HEK293 (cell line): Measurements from ENCODE around the gene AKR7A3.

Experiments
- BCL11B ChIP-seq: fragments of 450-650 bp; formaldehyde crosslinking; IDR thresholded peaks from 2 replicates; pipeline ENCODE4 v1.5.1; 2016; ENCODE audit warnings: low read depth, missing biosample characterization, missing genetic modification characterization
- FEZF1 ChIP-seq: fragments of 450-650 bp; formaldehyde crosslinking; IDR thresholded peaks from 2 replicates; pipeline ENCODE4 v1.5.1; 2016; ENCODE audit warnings: missing biosample characterization, missing genetic modification characterization
- ZBTB8A ChIP-seq: fragments of 450-650 bp; formaldehyde crosslinking; IDR thresholded peaks from 2 replicates; pipeline ENCODE4 v1.5.1; 2016; ENCODE audit warnings: missing biosample characterization, missing genetic modification characterization
- ZIC2 ChIP-seq: fragments of 450-650 bp; formaldehyde crosslinking; IDR thresholded peaks from 2 replicates; pipeline ENCODE4 v1.5.1; 2016; ENCODE audit warnings: missing biosample characterization, missing genetic modification characterization
- ZNF112 ChIP-seq: fragments of 450-650 bp; formaldehyde crosslinking; IDR thresholded peaks from 2 replicates; pipeline ENCODE4 v1.5.0; 2017; ENCODE audit warnings: missing biosample characterization, missing genetic modification characterization
- ZNF132 ChIP-seq: fragments of 450-650 bp; formaldehyde crosslinking; IDR thresholded peaks from 2 replicates; pipeline ENCODE4 v1.5.1; 2017; ENCODE audit warnings: missing biosample characterization, missing genetic modification characterization, borderline replicate concordance
- ZNF211 ChIP-seq: fragments of 450-650 bp; formaldehyde crosslinking; IDR thresholded peaks from 2 replicates; pipeline ENCODE4 v1.5.1; 2016; ENCODE audit warnings: low read depth, missing biosample characterization, missing genetic modification characterization
- ZNF354C ChIP-seq: fragments of 450-650 bp; formaldehyde crosslinking; IDR thresholded peaks from 2 replicates; pipeline ENCODE4 v1.5.1; 2016; ENCODE audit warnings: missing biosample characterization, missing genetic modification characterization, low read depth, borderline replicate concordance
- ZNF473 ChIP-seq: fragments of 450-650 bp; formaldehyde crosslinking; IDR thresholded peaks from 2 replicates; pipeline ENCODE4 v1.5.1; 2017; ENCODE audit warnings: missing biosample characterization, missing genetic modification characterization
- ZNF555 ChIP-seq: fragments of 450-650 bp; formaldehyde crosslinking; conservative IDR thresholded peaks from 2 replicates; pipeline ENCODE4 v1.5.1; 2017; ENCODE audit warnings: missing biosample characterization, mild to moderate bottlenecking, missing genetic modification characterization, inconsistent platforms
- ZNF623 ChIP-seq: fragments of 450-650 bp; formaldehyde crosslinking; IDR thresholded peaks from 2 replicates; pipeline ENCODE4 v1.5.1; 2016; ENCODE audit warnings: missing biosample characterization, missing genetic modification characterization
- ZNF629 ChIP-seq: fragments of 450-650 bp; formaldehyde crosslinking; IDR thresholded peaks from 2 replicates; pipeline ENCODE4 v1.5.1; 2017; ENCODE audit warnings: missing biosample characterization, missing genetic modification characterization
- ZNF658 ChIP-seq: fragments of 450-650 bp; formaldehyde crosslinking; IDR thresholded peaks from 2 replicates; pipeline ENCODE4; 2016; ENCODE audit warnings: missing biosample characterization, missing genetic modification characterization
- ZNF707 ChIP-seq: fragments of 450-650 bp; formaldehyde crosslinking; IDR thresholded peaks from 2 replicates; pipeline ENCODE4 v1.5.1; 2016; ENCODE audit warnings: missing biosample characterization, missing genetic modification characterization
- ZNF785 ChIP-seq: fragments of 450-650 bp; formaldehyde crosslinking; IDR thresholded peaks from 2 replicates; pipeline ENCODE4 v1.5.1; 2016; ENCODE audit warnings: missing biosample characterization, missing genetic modification characterization
- TF ChIP-seq, protein P1 (sequence below): fragments of 450-650 bp; formaldehyde crosslinking; IDR thresholded peaks from 2 replicates; pipeline ENCODE4 v1.5.1; 2016; ENCODE audit warnings: missing biosample characterization, missing genetic modification characterization
- TF ChIP-seq, protein P2 (sequence below): fragments of 450-650 bp; formaldehyde crosslinking; IDR thresholded peaks from 2 replicates; pipeline ENCODE4 v1.5.1; 2016; ENCODE audit warnings: missing biosample characterization, missing genetic modification characterization, low read depth
- TF ChIP-seq, protein P3 (sequence below): fragments of 450-650 bp; formaldehyde crosslinking; IDR thresholded peaks from 2 replicates; pipeline ENCODE4 v1.5.1; 2016; ENCODE audit warnings: missing biosample characterization, missing genetic modification characterization
- TF ChIP-seq, protein P4 (sequence below): fragments of 450-650 bp; formaldehyde crosslinking; IDR thresholded peaks from 2 replicates; pipeline ENCODE4 v1.5.1; 2016; ENCODE audit warnings: missing biosample characterization, missing genetic modification characterization, borderline replicate concordance
- TF ChIP-seq, protein P5 (sequence below): fragments of 450-650 bp; formaldehyde crosslinking; IDR thresholded peaks from 2 replicates; pipeline ENCODE4 v1.5.1; 2016; ENCODE audit warnings: missing biosample characterization, missing genetic modification characterization

AKR7A3 gene

DNA sequence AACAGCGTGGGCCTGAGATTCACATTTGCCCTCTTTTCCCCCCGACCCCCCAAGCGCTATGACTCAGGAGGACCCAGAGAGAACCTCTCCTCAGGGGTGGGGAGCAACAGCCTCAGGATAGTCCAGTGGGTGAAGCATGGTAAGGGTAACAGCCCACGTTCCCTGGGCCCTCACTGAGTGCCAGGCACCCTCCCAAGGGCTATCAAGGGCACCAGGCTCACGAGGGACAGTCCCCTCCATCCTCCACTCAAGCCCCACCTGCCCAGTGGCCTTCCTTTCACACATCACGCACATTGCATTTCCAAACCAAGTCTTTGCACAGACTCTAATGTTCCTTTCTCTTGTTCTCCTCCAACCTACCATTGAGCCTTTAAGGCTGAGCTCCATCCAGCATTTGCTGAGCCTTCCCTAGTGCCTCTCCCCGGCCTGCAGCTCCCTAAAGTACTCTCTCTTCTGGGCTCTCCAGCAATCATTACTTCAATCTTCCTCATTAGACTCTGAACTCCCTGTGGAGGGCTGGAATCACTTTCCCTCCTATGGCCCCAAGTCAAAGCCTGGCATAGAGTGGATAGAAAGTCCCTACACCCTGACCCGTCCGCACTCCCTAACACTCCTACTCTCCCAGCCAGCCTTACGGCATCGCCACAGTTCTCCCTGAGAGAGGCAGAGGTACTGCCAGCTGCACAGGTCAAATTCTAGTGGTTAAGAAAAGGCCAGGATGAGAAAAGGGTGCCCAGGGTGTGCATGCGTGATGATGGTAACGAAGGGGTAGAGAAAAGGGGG lies 22.3 kb upstream of the AKR7A3 start (continued):
- no peak for TF ChIP-seq BCL11B
- TF ChIP-seq ZNF112 (tag by site-specific recombination): no peak
- TF ChIP-seq, protein P1, sequence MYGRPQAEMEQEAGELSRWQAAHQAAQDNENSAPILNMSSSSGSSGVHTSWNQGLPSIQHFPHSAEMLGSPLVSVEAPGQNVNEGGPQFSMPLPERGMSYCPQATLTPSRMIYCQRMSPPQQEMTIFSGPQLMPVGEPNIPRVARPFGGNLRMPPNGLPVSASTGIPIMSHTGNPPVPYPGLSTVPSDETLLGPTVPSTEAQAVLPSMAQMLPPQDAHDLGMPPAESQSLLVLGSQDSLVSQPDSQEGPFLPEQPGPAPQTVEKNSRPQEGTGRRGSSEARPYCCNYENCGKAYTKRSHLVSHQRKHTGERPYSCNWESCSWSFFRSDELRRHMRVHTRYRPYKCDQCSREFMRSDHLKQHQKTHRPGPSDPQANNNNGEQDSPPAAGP: no peak
- TF ChIP-seq ZNF623 (tag by site-specific recombination): no peak
- TF ChIP-seq, protein P2, sequence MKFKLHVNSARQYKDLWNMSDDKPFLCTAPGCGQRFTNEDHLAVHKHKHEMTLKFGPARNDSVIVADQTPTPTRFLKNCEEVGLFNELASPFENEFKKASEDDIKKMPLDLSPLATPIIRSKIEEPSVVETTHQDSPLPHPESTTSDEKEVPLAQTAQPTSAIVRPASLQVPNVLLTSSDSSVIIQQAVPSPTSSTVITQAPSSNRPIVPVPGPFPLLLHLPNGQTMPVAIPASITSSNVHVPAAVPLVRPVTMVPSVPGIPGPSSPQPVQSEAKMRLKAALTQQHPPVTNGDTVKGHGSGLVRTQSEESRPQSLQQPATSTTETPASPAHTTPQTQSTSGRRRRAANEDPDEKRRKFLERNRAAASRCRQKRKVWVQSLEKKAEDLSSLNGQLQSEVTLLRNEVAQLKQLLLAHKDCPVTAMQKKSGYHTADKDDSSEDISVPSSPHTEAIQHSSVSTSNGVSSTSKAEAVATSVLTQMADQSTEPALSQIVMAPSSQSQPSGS (tag by site-specific recombination): no peak
- no peak for TF ChIP-seq ZIC2 (tag by site-specific recombination)
- TF ChIP-seq, protein P3, sequence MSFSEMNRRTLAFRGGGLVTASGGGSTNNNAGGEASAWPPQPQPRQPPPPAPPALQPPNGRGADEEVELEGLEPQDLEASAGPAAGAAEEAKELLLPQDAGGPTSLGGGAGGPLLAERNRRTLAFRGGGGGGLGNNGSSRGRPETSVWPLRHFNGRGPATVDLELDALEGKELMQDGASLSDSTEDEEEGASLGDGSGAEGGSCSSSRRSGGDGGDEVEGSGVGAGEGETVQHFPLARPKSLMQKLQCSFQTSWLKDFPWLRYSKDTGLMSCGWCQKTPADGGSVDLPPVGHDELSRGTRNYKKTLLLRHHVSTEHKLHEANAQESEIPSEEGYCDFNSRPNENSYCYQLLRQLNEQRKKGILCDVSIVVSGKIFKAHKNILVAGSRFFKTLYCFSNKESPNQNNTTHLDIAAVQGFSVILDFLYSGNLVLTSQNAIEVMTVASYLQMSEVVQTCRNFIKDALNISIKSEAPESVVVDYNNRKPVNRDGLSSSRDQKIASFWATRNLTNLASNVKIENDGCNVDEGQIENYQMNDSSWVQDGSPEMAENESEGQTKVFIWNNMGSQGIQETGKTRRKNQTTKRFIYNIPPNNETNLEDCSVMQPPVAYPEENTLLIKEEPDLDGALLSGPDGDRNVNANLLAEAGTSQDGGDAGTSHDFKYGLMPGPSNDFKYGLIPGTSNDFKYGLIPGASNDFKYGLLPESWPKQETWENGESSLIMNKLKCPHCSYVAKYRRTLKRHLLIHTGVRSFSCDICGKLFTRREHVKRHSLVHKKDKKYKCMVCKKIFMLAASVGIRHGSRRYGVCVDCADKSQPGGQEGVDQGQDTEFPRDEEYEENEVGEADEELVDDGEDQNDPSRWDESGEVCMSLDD: no peak
- TF ChIP-seq ZNF354C (tag by site-specific recombination): no peak
- TF ChIP-seq, protein P4, sequence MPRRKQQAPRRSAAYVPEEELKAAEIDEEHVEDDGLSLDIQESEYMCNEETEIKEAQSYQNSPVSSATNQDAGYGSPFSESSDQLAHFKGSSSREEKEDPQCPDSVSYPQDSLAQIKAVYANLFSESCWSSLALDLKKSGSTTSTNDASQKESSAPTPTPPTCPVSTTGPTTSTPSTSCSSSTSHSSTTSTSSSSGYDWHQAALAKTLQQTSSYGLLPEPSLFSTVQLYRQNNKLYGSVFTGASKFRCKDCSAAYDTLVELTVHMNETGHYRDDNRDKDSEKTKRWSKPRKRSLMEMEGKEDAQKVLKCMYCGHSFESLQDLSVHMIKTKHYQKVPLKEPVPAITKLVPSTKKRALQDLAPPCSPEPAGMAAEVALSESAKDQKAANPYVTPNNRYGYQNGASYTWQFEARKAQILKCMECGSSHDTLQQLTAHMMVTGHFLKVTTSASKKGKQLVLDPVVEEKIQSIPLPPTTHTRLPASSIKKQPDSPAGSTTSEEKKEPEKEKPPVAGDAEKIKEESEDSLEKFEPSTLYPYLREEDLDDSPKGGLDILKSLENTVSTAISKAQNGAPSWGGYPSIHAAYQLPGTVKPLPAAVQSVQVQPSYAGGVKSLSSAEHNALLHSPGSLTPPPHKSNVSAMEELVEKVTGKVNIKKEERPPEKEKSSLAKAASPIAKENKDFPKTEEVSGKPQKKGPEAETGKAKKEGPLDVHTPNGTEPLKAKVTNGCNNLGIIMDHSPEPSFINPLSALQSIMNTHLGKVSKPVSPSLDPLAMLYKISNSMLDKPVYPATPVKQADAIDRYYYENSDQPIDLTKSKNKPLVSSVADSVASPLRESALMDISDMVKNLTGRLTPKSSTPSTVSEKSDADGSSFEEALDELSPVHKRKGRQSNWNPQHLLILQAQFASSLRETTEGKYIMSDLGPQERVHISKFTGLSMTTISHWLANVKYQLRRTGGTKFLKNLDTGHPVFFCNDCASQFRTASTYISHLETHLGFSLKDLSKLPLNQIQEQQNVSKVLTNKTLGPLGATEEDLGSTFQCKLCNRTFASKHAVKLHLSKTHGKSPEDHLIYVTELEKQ: no peak
- TF ChIP-seq ZNF473 (tag by site-specific recombination): no peak
- no peak for TF ChIP-seq FEZF1 (tag by site-specific recombination)
- peak; percentile 20; the same call in 1 of the 2 replicates for TF ChIP-seq ZBTB8A
- TF ChIP-seq ZNF629 (tag by site-specific recombination): no peak
- TF ChIP-seq ZNF707 (tag by site-specific recombination): no peak
- TF ChIP-seq ZNF658 (tag by site-specific recombination): no peak
- no peak for TF ChIP-seq ZNF785 (tag by site-specific recombination)
- TF ChIP-seq, protein P5, sequence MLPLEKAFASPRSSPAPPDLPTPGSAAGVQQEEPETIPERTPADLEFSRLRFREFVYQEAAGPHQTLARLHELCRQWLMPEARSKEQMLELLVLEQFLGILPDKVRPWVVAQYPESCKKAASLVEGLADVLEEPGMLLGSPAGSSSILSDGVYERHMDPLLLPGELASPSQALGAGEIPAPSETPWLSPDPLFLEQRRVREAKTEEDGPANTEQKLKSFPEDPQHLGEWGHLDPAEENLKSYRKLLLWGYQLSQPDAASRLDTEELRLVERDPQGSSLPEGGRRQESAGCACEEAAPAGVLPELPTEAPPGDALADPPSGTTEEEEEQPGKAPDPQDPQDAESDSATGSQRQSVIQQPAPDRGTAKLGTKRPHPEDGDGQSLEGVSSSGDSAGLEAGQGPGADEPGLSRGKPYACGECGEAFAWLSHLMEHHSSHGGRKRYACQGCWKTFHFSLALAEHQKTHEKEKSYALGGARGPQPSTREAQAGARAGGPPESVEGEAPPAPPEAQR (tag by site-specific recombination): no peak
- no peak for TF ChIP-seq ZNF132
- TF ChIP-seq ZNF555: no peak
- no peak for TF ChIP-seq ZNF211 (tag by site-specific recombination)
